Caco-2 (cell line): ENCODE measurements around the gene ETHE1. TPM values are rescaled to one million over a fixed set of nuclear protein-coding genes. Genes with fewer than 3 reads are reported as not detected.

ENCODE experiments used
- BruUV-seq: library from RNA; stranded (reverse); fragments of 400-500 nt; replicated peaks from 2 replicates; lab custom pipeline; 2021; lab: Mats Ljungman, UMichigan
- CTCF ChIA-PET: fragments of 300-600 bp; sonication (Branson Sonifier 250); formaldehyde crosslinking; loops from one replicate; lab custom pipeline; 2022; ENCODE audit warnings: antibody characterized with exemption; lab: Charles Lee
- POLR2A ChIA-PET: fragments of 300-600 bp; sonication (Branson Sonifier 250); formaldehyde crosslinking; loops from one replicate; lab custom pipeline; 2022; ENCODE audit warnings: antibody characterized with exemption; lab: Charles Lee
- DNase-seq, 2 experiments: peaks; one replicate each; pipeline versions ENCODE4 v3.0.0 to v3.0.0-alpha.2; 2020 to 2022
- H3K27me3 ChIP-seq: replicated peaks from 2 replicates; pipeline ENCODE4 v1.6.0; 2011; ENCODE audit warnings: low read length; ENCODE audit not compliant: control insufficient read depth, insufficient read depth
- H3K36me3 ChIP-seq: 2 replicates; pipeline ENCODE4 v1.5.1; 2011; ENCODE audit warnings: low read length; ENCODE audit not compliant: control insufficient read depth, insufficient read depth
- H3K4me1 ChIP-seq: fragments of 250-450 bp; sonication (Bioruptor Pico); 2 replicates; pipeline ENCODE4 v1.5.1; 2020; ENCODE audit warnings: mild to moderate bottlenecking
- H3K4me3 ChIP-seq: 2 replicates; pipeline ENCODE4 v1.5.1; 2011; ENCODE audit warnings: low read depth, mild to moderate bottlenecking, control low read depth, low read length
- H3K9me3 ChIP-seq: fragments of 250-450 bp; sonication (Bioruptor Pico); 2 replicates; pipeline ENCODE4 v1.5.1; 2020; ENCODE audit warnings: mild to moderate bottlenecking, moderate library complexity
- H3K27ac Mint-ChIP-seq: one replicate; pipeline ENCODE4 v1.8.0; 2022; ENCODE audit warnings: mixed read lengths; ENCODE audit not compliant: unreplicated experiment
- H3K27me3 Mint-ChIP-seq: one replicate; pipeline ENCODE4 v1.8.0; 2022; ENCODE audit warnings: mixed read lengths; ENCODE audit not compliant: insufficient read depth, unreplicated experiment
- H3K36me3 Mint-ChIP-seq: one replicate; pipeline ENCODE4 v1.8.0; 2022; ENCODE audit warnings: mild to moderate bottlenecking, mixed read lengths; ENCODE audit not compliant: insufficient read depth, unreplicated experiment
- H3K4me1 Mint-ChIP-seq: one replicate; pipeline ENCODE4 v1.8.0; 2022; ENCODE audit warnings: low read depth, mixed read lengths; ENCODE audit not compliant: unreplicated experiment
- H3K4me3 Mint-ChIP-seq: one replicate; pipeline ENCODE4 v1.8.0; 2022; ENCODE audit warnings: mild to moderate bottlenecking, moderate library complexity, mixed read lengths; ENCODE audit not compliant: unreplicated experiment
- H3K9me3 Mint-ChIP-seq: one replicate; pipeline ENCODE4 v1.8.0; 2022; ENCODE audit warnings: mixed read lengths; ENCODE audit not compliant: unreplicated experiment
- CTCF ChIP-seq, 2 experiments: fragments of 200-600 bp in 1 of 2; IDR thresholded peaks; 1 replicate in 1 of 2; 2 replicates in 1 of 2; pipeline versions ENCODE4 v1.5.1 to v1.8.0; 2011 to 2022; ENCODE audit warnings: antibody characterized with exemption in 1 of 2, control low read depth in 1 of 2, inconsistent platforms in 1 of 2, low read depth in 1 of 2, low read length in 1 of 2, mild to moderate bottlenecking in 1 of 2, moderate library complexity in 1 of 2; ENCODE audit not compliant: insufficient read depth in 1 of 2, severe bottlenecking in 1 of 2, unreplicated experiment in 1 of 2
- intact Hi-C: fragments of 100-400 bp; cut with micrococcal nuclease; formaldehyde crosslinking; loops from one replicate; pipeline ENCODE4 v1.10.0; 2022; ENCODE audit not compliant: unreplicated experiment
- total RNA-seq: library from RNA; stranded (reverse); gene quantifications from 2 replicates; pipeline ENCODE4 v1.2.3, GENCODE V29; 2022

The ETHE1 gene
- total RNA-seq, 1 experiment from 2014 or later = 39.6 TPM

GRCh38 chr19:43467276-43467675 is 59.7 kb downstream of the ETHE1 start:
- TF ChIP-seq CTCF (IDR thresholded peaks at IDR 0.05; ENCODE audit: insufficient read depth in 1 of 2, low read depth in 1 of 2, low read length in 1 of 2, severe bottlenecking in 1 of 2, unreplicated experiment in 1 of 2) = no peak
- Mint-ChIP-seq H3K27ac (no peak overlapping the region), H3K4me3 (no peak overlapping the region), H3K9me3 (no peaks in the 10 kb centered on the region), H3K27me3 (no peaks in the 10 kb centered on the region), H3K36me3 (peaks cover 15% of the 10 kb centered on the region), H3K4me1 (peaks cover 7% of the 10 kb centered on the region)
- BruUV-seq = no TSS peak
- 0 out of 2 replicates have a peak, but pooled peaks cover 4% of the 10 kb centered on the region for H3K4me1 ChIP-seq
- DNase-seq = no peak
- H3K36me3 ChIP-seq = no peaks in the 10 kb centered on the region
- no peaks in the 10 kb centered on the region for H3K9me3 ChIP-seq
- no peaks in the 10 kb centered on the region for H3K27me3 ChIP-seq
- POLR2A ChIA-PET = no interaction called here
- no peak overlapping the region for H3K4me3 ChIP-seq
- CTCF ChIA-PET = no interaction called here
- intact Hi-C loops = loop anchor here (10.0 kb wide), 1 partner anchor 128 kb away; the partner anchor contains the start of genes IRGQ and ZNF576

DNA sequence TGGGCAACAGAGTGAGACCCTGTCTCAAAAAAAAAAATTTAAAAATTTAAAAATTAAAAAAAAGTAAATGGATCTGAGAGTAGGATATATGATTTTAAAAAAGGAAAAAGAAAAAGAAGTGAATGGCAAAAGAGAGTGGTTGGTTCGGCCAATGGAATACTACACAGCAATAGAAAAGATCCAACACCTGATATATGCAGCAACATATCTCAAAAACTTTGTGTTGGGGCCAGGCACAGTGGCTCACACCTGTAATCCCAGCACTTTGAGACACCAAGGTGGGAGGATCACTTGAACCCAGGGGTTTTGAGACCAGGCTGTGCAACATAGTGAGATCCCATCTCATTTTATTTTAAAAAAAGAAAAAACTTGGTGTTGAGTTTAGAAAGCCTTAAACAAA is 60.2 kb downstream of the ETHE1 start:
- no peak for DNase-seq
- Mint-ChIP-seq H3K4me1 (peaks cover 7% of the 10 kb centered on the region), H3K27ac (no peak overlapping the region), H3K4me3 (no peak overlapping the region), H3K9me3 (no peaks in the 10 kb centered on the region), H3K27me3 (no peaks in the 10 kb centered on the region), H3K36me3 (peaks cover 15% of the 10 kb centered on the region)
- Histone ChIP-seq H3K36me3 (no peaks in the 10 kb centered on the region), H3K27me3 (no peaks in the 10 kb centered on the region), H3K9me3 (no peaks in the 10 kb centered on the region), H3K4me1 (0 out of 2 replicates have a peak, but pooled peaks cover 4% of the 10 kb centered on the region), H3K4me3 (no peak overlapping the region)
- ChIA-PET POLR2A (no interaction called here), CTCF (interaction anchor here (1.3 kb wide), 1 partner anchor 20 kb away, joined by 4 read pairs; no protein-coding TSS in a partner anchor)
- intact Hi-C loops = loop anchor here (10.0 kb wide), 1 partner anchor 128 kb away; the partner anchor contains the start of genes IRGQ and ZNF576
- TF ChIP-seq CTCF (IDR thresholded peaks at IDR 0.05; ENCODE audit: insufficient read depth in 1 of 2, low read depth in 1 of 2, low read length in 1 of 2, severe bottlenecking in 1 of 2, unreplicated experiment in 1 of 2) = no peak
- BruUV-seq = no TSS peak

DNA sequence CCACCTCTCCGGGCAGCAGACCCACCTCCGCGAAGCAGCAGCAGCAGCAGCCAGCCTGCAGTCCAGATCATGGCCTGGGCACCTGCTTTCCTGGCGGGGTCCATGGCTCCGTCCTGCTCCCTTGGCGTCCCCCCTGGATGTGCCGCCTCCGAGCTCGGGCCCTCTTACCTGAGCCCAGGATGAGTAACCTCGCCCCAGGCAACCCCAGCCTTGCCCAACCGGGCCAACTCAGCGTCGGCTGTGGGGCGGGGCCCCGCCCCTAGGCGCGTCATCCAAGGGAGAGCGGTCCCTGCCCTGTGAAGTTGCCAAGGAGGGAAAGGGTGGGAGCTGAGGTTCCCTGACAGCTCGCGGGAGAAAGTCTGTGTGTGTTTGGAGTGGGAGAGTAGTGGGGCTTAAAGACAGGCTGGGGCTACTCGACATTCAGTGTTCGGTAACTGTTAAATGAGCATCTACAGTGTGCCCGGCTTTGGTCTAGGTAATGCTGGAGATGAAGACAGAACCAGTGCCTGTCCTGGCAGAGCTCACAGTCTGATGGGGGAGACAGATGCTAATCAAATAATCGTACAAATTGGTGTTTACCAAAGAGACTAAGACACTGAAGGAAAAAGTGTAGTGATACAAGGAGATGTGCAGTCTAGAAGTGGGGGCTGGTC is 61.4 kb downstream of the ETHE1 start, which contains the start of gene LYPD3:
LYPD3 (minus strand) TSS at position 141 of the 653 bp plus-strand sequence; CDS start at position 104, 37 bp downstream.
- no TSS peak for BruUV-seq
- intact Hi-C loops = loop anchor here (10.0 kb wide), 1 partner anchor 129 kb away; the partner anchor contains the start of genes IRGQ and ZNF576
- Histone ChIP-seq H3K27me3 (no peaks in the 10 kb centered on the region), H3K4me1 (0 out of 2 replicates have a peak, but pooled peaks cover 4% of the 10 kb centered on the region), H3K4me3 (peak within 1 kb of the TSS; percentile 64), H3K9me3 (no peaks in the 10 kb centered on the region), H3K36me3 (no peaks in the 10 kb centered on the region; the same call in none of the 2 replicates)
- H3K27ac Mint-ChIP-seq = peak within 1 kb of the TSS; percentile 95
- H3K4me3 Mint-ChIP-seq = peak within 1 kb of the TSS; percentile 100
- DNase-seq = peak in 1 of 2 experiments; percentile 49
- no peaks in the 10 kb centered on the region for H3K9me3 Mint-ChIP-seq
- H3K4me1 Mint-ChIP-seq = peaks cover 7% of the 10 kb centered on the region
- H3K36me3 Mint-ChIP-seq = peaks cover 20% of the 10 kb centered on the region
- CTCF ChIA-PET = interaction anchor here (1.3 kb wide), 1 partner anchor 18 kb away, joined by 4 read pairs; no protein-coding TSS in a partner anchor
- POLR2A ChIA-PET = no interaction called here
- H3K27me3 Mint-ChIP-seq = no peaks in the 10 kb centered on the region
- TF ChIP-seq CTCF (IDR thresholded peaks at IDR 0.05; ENCODE audit: insufficient read depth in 1 of 2, low read depth in 1 of 2, low read length in 1 of 2, severe bottlenecking in 1 of 2, unreplicated experiment in 1 of 2) = no peak
